Measurements from ENCODE around the gene MRPL45. TPM values are rescaled to one million over a fixed set of nuclear protein-coding genes. Genes with fewer than 3 reads are reported as not detected.
A peak's percentile ranks its signal among the peaks of the same experiment; 100 is the strongest.

MRPL45 gene
- total and polyA plus RNA-seq, 10 of the 15 experiments (the other 5 are each of a cell fraction or from before 2014, with no cell fraction given) = 37.5 to 128 (median 59.6) TPM

- TF ChIP-seq REST (IDR thresholded peaks at IDR 0.05; ENCODE audit: low read depth, low read length) (no peak), MTA2 (IDR thresholded peaks at IDR 0.05; ENCODE audit: low read depth) (peak; percentile 31; the same call in 1 of the 2 replicates), USF1 (IDR thresholded peaks at IDR 0.05; ENCODE audit: borderline replicate concordance, extremely low read length, insufficient read depth, low read depth, low read length) (no peak), YY1 (IDR thresholded peaks at IDR 0.05; ENCODE audit: low read depth, low read length) (peak; percentile 60), NR2C1 (IDR thresholded peaks at IDR 0.05) (0 out of 2 replicates have a peak, but pooled peaks have one; percentile 42), FOXK2 (IDR thresholded peaks at IDR 0.05) (no peak), EGR1 (IDR thresholded peaks at IDR 0.05; ENCODE audit: borderline replicate concordance in 1 of 2, low read depth in 2 of 2, low read length in 2 of 2) (peak in 1 of 2 experiments; percentile 39; a peak in 1 of 3 replicates), SMARCA5 (IDR thresholded peaks at IDR 0.05) (peak; percentile 87), WRNIP1 (IDR thresholded peaks at IDR 0.05; ENCODE audit: borderline replicate concordance, low read depth, low read length) (no peak), JUNB (IDR thresholded peaks at IDR 0.05) (peak; percentile 46), ZBTB40 (IDR thresholded peaks at IDR 0.05; ENCODE audit: borderline replicate concordance) (peak; percentile 53; the same call in 1 of the 2 replicates), SIN3A (IDR thresholded peaks at IDR 0.05; ENCODE audit: low read depth, low read length) (0 out of 2 replicates have a peak, but pooled peaks have one; percentile 64), MAX (IDR thresholded peaks at IDR 0.05; ENCODE audit: low read depth, low read length) (peak; percentile 85; the same call in 1 of the 2 replicates), ZBED1 (IDR thresholded peaks at IDR 0.05; ENCODE audit: borderline replicate concordance) (no peak)
- TF ChIP-seq, protein P1, sequence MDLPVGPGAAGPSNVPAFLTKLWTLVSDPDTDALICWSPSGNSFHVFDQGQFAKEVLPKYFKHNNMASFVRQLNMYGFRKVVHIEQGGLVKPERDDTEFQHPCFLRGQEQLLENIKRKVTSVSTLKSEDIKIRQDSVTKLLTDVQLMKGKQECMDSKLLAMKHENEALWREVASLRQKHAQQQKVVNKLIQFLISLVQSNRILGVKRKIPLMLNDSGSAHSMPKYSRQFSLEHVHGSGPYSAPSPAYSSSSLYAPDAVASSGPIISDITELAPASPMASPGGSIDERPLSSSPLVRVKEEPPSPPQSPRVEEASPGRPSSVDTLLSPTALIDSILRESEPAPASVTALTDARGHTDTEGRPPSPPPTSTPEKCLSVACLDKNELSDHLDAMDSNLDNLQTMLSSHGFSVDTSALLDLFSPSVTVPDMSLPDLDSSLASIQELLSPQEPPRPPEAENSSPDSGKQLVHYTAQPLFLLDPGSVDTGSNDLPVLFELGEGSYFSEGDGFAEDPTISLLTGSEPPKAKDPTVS (IDR thresholded peaks at IDR 0.05; ENCODE audit: low read depth, low read length) = no peak
Observed at GRCh38 chr17:38351412-38352222, 54.6 kb downstream of the MRPL45 start, which contains the start of gene SOCS7 (continued).

All from GM12878 (cell line).